Stimulated activated CD4-positive, alpha-beta T cell treated with anti-CD3 and anti-CD28 coated beads, Interleukin-15, amount 100 ng/mL, for 48 hours (primary cell): Measurements from ENCODE around the gene FAM89B.

Source experiments
- DNase-seq, 2 donors: peaks; one replicate each; pipeline ENCODE4 v3.0.0-alpha.2; 2020; ENCODE audit warnings: low read depth in 2 of 2

FAM89B gene

DNA sequence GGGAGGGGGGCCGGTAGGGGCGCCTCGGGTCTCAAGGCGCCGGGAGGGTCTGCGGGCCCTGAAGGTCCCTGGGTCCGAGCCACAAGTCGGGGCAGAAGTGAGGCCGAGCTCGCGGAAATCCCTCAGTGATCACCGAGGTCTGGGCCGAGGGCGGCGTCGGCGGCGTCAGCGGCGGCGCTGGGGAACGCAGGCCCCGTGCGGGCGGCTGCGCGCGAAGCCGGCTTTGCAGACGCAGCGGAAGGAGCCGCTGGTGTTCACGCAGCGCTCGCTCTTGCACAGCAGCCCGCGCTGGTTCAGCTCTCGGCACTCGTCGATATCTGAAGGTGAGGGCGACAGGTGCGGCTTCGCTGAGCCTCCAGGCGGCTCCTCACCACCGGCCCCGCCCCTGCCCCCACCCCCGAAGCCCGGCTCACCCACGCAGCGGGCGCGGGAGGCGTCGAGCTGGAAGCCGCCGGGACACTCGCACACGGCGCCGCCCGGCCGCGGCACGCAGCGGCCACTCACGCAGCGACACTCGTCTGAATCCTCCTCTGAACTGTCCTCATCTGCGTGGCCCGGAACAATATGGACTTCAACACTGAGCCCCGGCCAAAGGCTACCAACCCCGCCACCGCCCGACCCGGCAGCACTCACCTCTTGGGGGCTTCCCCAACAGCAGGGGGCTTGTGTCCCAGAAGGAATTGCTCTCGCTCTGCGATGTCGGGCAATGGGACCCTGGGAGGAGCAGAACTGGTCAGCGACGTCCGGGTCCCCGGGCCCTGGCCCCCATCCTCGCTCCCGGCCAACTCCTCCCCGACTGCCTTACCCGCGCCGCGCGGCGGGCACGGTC is 33.2 kb upstream of the FAM89B start:
- DNase-seq, result no peak

DNA sequence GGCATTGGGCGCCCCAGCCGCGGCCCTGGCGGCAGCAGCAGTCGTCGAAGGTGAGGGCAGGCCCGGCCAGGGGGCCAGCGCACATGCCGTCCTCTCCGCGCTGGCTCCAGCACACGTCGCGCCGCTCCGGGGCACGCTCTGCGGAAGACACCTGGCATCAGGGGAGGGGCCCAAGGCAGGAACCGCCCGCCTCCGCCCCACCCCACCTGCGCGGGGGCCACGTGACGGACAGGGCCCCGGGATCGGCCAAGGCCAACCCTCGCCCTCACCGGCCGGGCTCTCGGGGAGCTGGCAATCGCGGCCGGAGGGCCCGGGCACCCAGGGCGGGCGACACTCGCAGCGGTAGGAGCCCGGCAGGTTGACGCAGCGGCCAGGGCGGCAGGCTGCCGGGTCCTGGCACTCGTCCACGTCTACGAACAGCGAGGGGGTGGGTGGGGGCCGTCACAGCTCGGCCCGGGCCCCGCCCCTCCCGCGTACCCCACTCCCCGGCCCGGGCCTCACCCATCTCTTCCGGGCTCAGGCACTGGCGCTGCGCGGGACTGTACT is 32.5 kb upstream of the FAM89B start:
- DNase-seq, result no peak

GRCh38 chr11:65540290-65541092 is 31.8 kb upstream of the FAM89B start:
- peak; percentile 80 to 81 for DNase-seq

DNA sequence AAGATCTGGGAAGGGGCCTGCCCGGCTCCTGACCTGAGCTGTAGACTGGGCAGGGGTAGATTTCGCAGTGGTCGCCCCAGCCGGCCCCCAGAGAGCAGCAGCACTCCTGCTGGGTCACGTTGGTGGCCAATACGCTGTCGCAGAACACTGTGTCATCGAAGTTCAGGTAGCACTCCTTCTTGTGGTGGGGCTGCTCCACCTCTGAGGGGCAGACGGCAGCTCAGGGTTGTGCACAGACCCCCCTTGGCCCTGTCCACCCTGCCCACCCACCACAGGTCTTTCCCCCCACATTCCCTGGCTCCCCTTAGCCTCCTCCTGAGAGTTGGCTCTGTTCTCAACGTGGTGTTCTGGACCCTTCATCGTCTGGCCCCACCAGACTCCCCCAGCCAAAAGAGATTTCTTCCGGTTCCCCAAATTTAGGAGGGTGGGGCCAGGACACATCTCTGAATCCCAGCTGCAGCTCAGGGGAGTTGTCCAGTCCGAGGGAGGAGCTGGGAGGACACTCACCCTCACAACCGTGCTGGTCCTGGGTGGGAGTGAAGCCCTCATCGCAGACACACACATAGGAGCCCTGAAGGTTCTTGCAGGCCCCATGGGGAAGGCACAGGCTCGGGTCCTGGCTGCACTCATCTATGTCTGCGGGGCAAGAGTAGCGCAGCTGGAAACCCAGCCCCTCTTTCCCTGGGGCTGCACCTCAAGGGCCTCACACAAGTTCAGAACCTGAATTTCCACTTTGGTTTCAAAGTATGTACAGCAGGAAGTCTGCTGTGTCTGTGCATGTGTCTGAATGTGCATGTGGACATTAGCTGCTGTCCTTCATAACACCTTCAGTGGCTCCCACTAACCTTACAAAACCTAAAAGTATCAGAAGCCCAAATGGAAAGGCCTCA is 31.0 kb upstream of the FAM89B start:
- no peak for DNase-seq

DNA sequence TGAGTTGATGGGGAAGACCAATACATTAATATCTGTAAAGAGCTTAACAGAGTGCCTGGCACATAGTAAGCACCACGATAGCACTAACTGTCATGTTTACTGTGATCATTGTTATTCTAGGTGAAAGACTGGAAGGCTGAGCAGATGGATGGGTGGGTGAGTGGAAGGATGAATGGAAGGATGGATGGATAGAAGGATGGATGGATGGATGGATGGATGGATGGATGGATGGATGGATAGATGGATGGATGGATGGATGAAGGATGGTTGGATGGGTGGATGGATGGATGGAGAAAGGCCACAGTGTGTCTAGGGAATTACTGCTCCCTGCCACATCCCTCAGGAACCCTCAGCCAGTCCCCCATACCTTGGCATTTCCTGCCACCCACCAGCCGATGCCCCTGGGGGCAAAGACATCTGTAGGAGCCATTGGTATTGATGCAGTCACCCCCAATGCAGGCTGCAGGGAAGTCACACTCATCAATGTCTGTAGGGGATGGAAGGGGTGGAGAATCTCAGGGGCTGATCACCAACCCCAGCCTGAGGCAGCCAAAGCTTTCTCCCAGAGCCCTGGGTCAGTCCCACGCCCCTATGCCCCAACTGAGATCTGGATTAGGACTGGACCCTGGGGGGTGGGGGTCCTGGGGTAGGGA is 29.5 kb upstream of the FAM89B start:
- DNase-seq, result no peak

DNA sequence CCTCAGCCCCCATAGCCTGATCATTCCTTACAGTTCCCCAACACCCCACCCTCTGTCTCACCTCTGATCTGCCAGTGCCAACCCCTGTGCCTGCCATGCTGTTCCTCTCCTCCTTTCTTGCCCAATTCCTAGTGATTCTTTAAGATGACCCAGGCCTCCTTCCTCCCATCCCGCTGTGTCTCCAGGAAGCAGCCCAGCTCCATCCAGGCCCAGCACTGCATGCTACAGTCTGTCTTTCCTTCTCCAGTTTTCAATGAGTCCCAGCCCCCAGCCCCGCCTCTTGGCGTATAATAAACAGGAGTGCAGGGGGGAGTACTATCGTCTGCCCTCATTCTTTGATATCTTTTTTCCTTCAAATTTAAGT is 26.5 kb upstream of the FAM89B start:
- DNase-seq, result no peak

GRCh38 chr11:65546217-65546958 is 25.9 kb upstream of the FAM89B start:
- peak; percentile 95 to 99 for DNase-seq

DNA sequence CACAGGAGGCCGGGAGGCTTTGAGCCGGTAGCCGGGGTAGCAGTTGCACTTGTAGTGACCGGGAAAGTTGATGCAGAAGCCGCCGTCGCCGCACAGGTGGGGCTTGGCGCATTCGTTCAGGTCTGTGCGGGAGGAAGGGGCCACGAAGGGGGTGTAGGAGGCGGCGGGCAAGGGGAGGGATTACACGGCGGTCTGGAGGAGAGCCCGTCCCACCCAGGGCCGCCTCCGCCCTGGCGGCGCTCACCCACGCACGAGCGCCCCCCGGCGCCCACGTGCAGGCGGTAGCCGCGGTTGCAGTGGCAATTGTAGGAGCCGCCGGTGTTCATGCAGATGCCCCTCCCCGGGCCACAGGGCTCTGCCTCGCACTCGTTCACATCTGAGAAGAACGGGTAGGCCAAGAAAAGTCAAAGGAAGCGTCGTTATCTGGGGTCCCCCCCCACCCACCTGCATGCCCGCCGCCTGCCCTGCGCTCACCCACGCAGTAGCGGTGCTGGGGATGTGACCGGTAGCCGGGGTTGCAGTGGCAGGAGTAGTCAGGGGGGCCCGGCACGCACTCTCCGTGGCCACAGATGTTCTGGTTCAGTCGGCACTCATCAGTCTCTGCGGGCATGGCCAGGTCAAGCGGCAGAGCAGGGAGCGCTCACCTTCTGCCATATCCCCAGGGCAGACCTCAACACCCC is 24.8 kb upstream of the FAM89B start:
- no peak for DNase-seq

- DNase-seq, result no peak
Measured at GRCh38 chr11:65548395-65548794, 23.9 kb upstream of the FAM89B start.

- DNase-seq, result no peak
Measured at GRCh38 chr11:65549096-65549495, 23.2 kb upstream of the FAM89B start.

GRCh38 chr11:65551572-65552387 is 20.6 kb upstream of the FAM89B start:
- DNase-seq, result peak in 1 of 2 donors; percentile 64

- DNase-seq, result no peak
Measured at GRCh38 chr11:65552388-65552951, 19.9 kb upstream of the FAM89B start.

- peak in 1 of 2 donors; percentile 71 for DNase-seq
Measured at GRCh38 chr11:65553301-65554001, 18.9 kb upstream of the FAM89B start.

DNA sequence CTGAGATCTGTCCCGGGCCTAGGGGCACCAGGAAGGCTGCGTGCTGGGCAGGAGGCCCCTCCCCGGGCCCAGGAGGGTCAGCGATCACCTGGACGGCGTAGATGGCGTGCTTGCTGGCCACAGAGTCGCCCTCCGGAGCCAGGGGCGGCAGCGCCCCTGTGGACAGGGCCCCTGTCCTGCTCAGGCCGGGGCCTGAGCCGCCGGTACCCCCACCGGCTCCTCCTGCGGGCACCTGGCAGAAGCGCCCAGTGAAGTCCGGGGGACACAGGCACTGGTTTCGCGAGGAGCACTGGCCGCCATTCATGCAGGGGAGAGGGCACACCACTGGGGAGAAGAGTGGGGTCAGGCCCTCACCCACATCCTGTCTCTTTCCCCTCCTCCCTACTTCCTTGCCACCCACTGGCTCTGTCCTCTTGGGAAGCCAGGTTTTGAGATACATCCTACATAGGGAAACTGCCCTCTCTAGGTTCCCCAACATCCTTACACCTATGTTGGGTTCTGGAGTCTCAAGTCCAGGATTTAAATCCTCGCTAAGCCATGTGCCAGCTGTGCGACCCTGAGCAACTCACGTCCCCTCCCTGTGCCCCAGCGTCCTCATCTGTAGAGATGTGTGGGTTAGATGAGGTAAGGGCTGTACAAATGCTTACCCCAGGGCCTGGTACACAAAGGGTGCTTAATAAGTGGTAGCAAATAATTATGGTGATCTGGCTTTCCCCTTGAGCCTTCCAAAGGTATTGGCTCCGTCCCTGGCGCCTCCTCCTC is 18.1 kb upstream of the FAM89B start:
- no peak for DNase-seq

DNA sequence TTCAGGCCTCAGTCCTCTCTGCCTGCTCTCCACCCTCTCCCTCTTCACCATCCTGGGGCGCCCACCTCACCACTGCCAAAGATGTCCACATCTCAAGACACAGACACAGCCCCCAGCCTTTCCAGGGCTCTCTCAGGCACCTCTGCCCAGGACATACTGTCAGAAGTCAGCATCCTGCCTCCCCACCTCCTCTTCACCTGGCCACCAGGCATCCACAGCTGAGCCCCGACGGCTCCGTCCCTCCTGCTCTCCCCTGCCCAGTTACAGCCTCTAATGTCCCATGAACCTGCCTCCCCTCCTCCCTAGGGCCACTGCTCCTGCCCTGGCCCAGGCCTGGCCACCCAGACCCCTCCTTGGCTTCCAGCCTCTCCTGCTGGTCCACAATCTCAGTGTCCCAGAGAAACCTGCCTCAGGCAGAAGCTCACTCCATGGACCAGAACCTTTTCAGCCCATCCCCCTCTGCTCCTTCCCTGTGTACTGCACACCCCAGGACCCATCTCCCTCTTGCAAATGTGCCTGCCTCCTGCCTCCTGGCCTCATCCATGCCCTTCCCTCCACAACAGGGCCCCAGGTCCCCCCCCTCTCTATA is 17.4 kb upstream of the FAM89B start:
- no peak for DNase-seq

GRCh38 chr11:65555693-65556231 is 16.6 kb upstream of the FAM89B start:
- no peak for DNase-seq
